GM15510 (cell line): ENCODE results near the gene SNAI3.

Experiments used
- POLR2A ChIP-seq: IDR thresholded peaks from 3 replicates; pipeline ENCODE4 v1.6.1; 2011; ENCODE audit warnings: borderline replicate concordance; ENCODE audit not compliant: insufficient read length; ENCODE audit errors: extremely low read depth

SNAI3 gene

GRCh38 chr16:88686439-88687253 lies at the start of gene SNAI3:
Gene SNAI3, minus strand, starts transcription at chr16:88686507. Its CDS starts 101 bp downstream, at chr16:88686406.
- no peak for TF ChIP-seq POLR2A

GRCh38 chr16:88736088-88736487 lies 49.8 kb upstream of the SNAI3 start:
- TF ChIP-seq POLR2A: no peak

GRCh38 chr16:88735616-88736015 lies 49.3 kb upstream of the SNAI3 start:
- TF ChIP-seq POLR2A: no peak

- TF ChIP-seq POLR2A: no peak
Measured at GRCh38 chr16:88735121-88735520, 48.8 kb upstream of the SNAI3 start.

GRCh38 chr16:88734361-88734728 lies 48.0 kb upstream of the SNAI3 start:
- TF ChIP-seq POLR2A: no peak

- no peak for TF ChIP-seq POLR2A
Measured at GRCh38 chr16:88733630-88734360, 47.5 kb upstream of the SNAI3 start.

GRCh38 chr16:88732961-88733294 lies 46.6 kb upstream of the SNAI3 start:
- no peak for TF ChIP-seq POLR2A

- no peak for TF ChIP-seq POLR2A
Measured at GRCh38 chr16:88732172-88732960, 46.1 kb upstream of the SNAI3 start.

- TF ChIP-seq POLR2A: no peak
Measured at GRCh38 chr16:88731699-88732098, 45.4 kb upstream of the SNAI3 start.

GRCh38 chr16:88730632-88731607 lies 44.6 kb upstream of the SNAI3 start:
- TF ChIP-seq POLR2A: no peak

- no peak for TF ChIP-seq POLR2A
Measured at GRCh38 chr16:88727871-88728270, 41.6 kb upstream of the SNAI3 start.

- TF ChIP-seq POLR2A: no peak
Measured at GRCh38 chr16:88726981-88727380, 40.7 kb upstream of the SNAI3 start.

GRCh38 chr16:88726408-88726749 lies 40.1 kb upstream of the SNAI3 start:
- no peak for TF ChIP-seq POLR2A
